Glutamatergic neuron (in vitro differentiated cells): ENCODE measurements around the gene SEC31B. TPM values are rescaled to one million over a fixed set of nuclear protein-coding genes. Genes with fewer than 3 reads are reported as not detected.

Experiments used
- DNase-seq: peaks from one replicate; pipeline ENCODE4 v3.0.0; 2022
- H3K27ac Mint-ChIP-seq: one replicate; pipeline ENCODE4 v1.8.0; 2020; ENCODE audit warnings: mild to moderate bottlenecking, mixed read lengths, inconsistent platforms; ENCODE audit not compliant: unreplicated experiment
- H3K27me3 Mint-ChIP-seq: one replicate; pipeline ENCODE4 v1.8.0; 2020; ENCODE audit warnings: mild to moderate bottlenecking, moderate library complexity, mixed read lengths, inconsistent platforms; ENCODE audit not compliant: unreplicated experiment
- H3K36me3 Mint-ChIP-seq: one replicate; pipeline ENCODE4 v1.8.0; 2020; ENCODE audit warnings: mild to moderate bottlenecking, mixed read lengths, inconsistent platforms; ENCODE audit not compliant: unreplicated experiment
- H3K4me1 Mint-ChIP-seq: one replicate; pipeline ENCODE4 v1.8.0; 2020; ENCODE audit warnings: mild to moderate bottlenecking, low read depth, mixed read lengths, inconsistent platforms; ENCODE audit not compliant: unreplicated experiment
- H3K4me3 Mint-ChIP-seq: one replicate; pipeline ENCODE4 v1.8.0; 2020; ENCODE audit warnings: mild to moderate bottlenecking, mixed read lengths, inconsistent platforms; ENCODE audit not compliant: unreplicated experiment
- H3K9me3 Mint-ChIP-seq: one replicate; pipeline ENCODE4 v1.8.0; 2020; ENCODE audit warnings: mild to moderate bottlenecking, moderate library complexity, mixed read lengths, inconsistent platforms; ENCODE audit not compliant: unreplicated experiment
- total RNA-seq: library from RNA; stranded (reverse); fragmentation: NEBNext Ultra II Directional; extraction: Animal tissue kit (Norgen Biotek cat#: 25700); gene quantifications from one replicate; pipeline ENCODE4 v1.2.1, GENCODE V29; 2021; ENCODE audit not compliant: unreplicated experiment
- TF ChIP-seq, protein P1 (sequence below): fragments of 200-600 bp; sonication (generic); IDR thresholded peaks from one replicate; pipeline ENCODE4 v1.5.0; 2021; ENCODE audit not compliant: partially characterized antibody, unreplicated experiment

SEC31B gene
- total RNA-seq, 1 donor from 2014 or later: 22.3 TPM

DNA sequence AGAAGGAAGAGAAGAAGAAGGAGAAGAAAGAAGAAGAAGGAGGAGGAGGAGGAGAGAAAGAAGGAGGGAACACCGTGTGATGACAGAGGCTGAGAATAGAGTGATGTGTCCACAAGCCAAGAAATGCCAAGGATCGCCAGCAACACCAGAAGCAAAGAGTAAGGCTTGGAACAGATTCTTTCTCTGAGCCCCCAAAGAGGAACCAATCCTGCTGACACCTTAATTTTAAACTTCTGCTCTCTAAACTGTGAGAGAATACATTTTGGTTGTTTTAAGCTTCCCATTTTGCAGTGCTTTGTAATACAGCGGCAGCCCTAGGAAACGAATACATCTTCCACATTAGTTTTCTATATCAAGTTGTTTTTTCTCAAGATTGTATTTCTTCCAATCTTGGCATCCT is 70.7 kb downstream of the SEC31B start:
- Mint-ChIP-seq H3K36me3 (no peaks in the 10 kb centered on the region), H3K4me1 (peaks cover 7% of the 10 kb centered on the region), H3K27me3 (peaks cover 6% of the 10 kb centered on the region), H3K9me3 (peaks cover 6% of the 10 kb centered on the region), H3K4me3 (no peak overlapping the region), H3K27ac (no peak overlapping the region)
- DNase-seq: no peak
- TF ChIP-seq, protein P1, sequence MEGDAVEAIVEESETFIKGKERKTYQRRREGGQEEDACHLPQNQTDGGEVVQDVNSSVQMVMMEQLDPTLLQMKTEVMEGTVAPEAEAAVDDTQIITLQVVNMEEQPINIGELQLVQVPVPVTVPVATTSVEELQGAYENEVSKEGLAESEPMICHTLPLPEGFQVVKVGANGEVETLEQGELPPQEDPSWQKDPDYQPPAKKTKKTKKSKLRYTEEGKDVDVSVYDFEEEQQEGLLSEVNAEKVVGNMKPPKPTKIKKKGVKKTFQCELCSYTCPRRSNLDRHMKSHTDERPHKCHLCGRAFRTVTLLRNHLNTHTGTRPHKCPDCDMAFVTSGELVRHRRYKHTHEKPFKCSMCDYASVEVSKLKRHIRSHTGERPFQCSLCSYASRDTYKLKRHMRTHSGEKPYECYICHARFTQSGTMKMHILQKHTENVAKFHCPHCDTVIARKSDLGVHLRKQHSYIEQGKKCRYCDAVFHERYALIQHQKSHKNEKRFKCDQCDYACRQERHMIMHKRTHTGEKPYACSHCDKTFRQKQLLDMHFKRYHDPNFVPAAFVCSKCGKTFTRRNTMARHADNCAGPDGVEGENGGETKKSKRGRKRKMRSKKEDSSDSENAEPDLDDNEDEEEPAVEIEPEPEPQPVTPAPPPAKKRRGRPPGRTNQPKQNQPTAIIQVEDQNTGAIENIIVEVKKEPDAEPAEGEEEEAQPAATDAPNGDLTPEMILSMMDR: no peak

DNA sequence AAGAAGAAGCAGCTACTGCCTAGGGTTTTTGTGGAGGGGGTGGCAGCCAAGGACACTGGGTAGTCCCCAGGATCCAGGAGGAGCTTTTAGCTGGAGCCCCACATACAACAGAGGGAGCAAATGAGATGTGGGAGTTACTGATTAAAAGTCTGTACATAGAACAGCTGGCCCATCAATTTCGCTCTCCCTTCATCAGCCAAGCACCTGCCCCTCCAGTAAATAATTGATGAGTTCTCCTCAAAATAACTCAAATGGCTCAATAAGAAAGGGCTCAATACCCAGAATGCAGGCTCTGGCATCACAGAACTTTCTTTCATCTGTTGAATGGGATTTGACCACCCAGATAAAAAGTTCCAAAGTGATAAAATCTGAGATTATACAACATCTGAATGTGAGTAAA is 72.0 kb downstream of the SEC31B start:
- TF ChIP-seq, protein P1: no peak
- H3K27me3 Mint-ChIP-seq: peaks cover 6% of the 10 kb centered on the region
- peak overlapping the region; percentile 86 for H3K27ac Mint-ChIP-seq
- H3K4me1 Mint-ChIP-seq: peaks cover 7% of the 10 kb centered on the region
- peak overlapping the region; percentile 72 for H3K4me3 Mint-ChIP-seq
- no peak for DNase-seq
- H3K36me3 Mint-ChIP-seq: no peaks in the 10 kb centered on the region
- peaks cover 6% of the 10 kb centered on the region for H3K9me3 Mint-ChIP-seq

DNA sequence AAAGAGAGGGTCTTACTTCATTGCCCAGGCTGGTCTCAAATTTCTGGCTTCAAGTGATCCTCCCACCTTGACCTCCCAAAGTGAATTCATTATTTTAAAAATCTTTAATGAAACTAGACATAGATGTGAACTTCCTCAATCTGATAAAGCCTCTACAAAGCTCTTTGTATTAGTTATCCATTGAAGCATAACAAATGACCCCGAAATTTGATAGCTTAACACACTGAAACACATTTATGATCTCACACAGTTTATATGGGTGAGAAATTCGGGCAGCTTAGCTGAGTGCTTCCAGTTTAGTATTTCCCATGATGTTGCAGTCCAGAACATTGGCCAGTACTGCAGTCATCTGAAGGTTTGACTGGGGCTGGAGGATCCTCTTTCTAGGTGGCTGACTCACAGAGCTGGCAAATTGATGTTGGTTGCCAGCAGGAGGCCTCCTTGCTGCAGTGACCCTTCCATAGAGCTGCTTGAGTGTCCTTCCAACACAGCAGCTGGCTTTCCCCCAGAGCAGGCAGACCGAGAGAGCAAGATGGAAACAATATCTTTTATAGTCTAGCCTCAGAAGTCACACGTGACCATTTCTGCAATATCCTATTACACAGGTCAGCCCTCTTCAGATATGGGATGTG is 73.4 kb downstream of the SEC31B start:
- TF ChIP-seq, protein P1: no peak
- DNase-seq: no peak
- Mint-ChIP-seq H3K4me1 (peaks cover 7% of the 10 kb centered on the region), H3K9me3 (peaks cover 6% of the 10 kb centered on the region), H3K27me3 (peaks cover 6% of the 10 kb centered on the region), H3K4me3 (no peak overlapping the region), H3K27ac (peak overlapping the region; percentile 24), H3K36me3 (no peaks in the 10 kb centered on the region)

DNA sequence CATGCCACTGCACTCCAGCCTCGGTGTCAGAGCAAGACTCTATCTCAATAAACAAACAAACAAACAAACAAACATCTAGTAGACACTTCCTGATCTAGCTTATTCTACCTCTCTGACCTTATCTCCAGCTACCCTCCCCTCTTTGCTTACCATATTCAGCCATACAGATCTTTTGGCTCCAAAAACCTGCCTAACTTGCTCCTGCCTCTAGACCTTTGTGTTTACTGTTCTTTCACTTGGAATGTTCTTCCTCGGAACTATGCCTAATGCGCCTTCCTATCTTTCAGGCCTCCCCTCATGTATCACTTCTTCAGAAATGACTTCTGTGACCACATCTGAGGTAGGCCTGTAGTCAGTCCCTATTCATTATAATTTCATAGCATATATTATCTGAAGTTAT is 77.1 kb downstream of the SEC31B start:
- no peak for DNase-seq
- no peak overlapping the region for H3K4me3 Mint-ChIP-seq
- H3K4me1 Mint-ChIP-seq: peaks cover 2% of the 10 kb centered on the region
- TF ChIP-seq, protein P1: no peak
- H3K9me3 Mint-ChIP-seq: peaks cover 3% of the 10 kb centered on the region
- H3K27me3 Mint-ChIP-seq: peaks cover 2% of the 10 kb centered on the region
- no peaks in the 10 kb centered on the region for H3K36me3 Mint-ChIP-seq
- H3K27ac Mint-ChIP-seq: no peak overlapping the region

DNA sequence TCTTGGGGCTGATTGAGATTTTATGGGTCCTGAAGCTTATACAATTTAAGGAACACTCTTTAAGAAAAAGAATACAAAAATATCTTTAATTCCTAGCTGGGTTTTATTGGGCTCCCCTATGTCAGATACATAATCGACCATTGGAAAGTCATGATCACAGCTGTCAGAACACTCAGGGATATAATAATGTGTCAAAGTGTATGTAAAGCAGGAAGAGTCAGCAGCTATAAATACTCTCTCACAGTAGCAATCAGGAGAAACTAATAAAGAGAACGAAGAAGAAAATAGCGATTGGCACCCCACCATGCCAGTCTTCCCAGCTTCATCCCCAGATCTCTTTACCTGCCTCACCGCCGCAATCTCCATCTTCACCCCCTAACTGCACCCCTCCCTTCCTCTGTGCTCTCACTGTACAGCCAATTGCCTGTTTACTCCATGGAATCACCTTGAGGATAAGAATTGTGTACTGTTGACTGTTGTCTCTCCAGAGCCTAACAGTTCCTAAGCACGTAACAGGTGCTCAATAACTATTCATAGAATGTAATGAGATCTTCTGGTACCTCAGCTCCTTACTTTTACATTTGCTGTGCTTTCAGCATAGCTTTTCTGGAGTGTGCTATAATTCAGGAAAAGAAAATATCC is 80.9 kb downstream of the SEC31B start:
- TF ChIP-seq, protein P1: no peak
- no peaks in the 10 kb centered on the region for H3K27me3 Mint-ChIP-seq
- no peak for DNase-seq
- no peaks in the 10 kb centered on the region for H3K36me3 Mint-ChIP-seq
- no peaks in the 10 kb centered on the region for H3K4me1 Mint-ChIP-seq
- H3K27ac Mint-ChIP-seq: no peak overlapping the region
- no peak overlapping the region for H3K4me3 Mint-ChIP-seq
- peaks cover 3% of the 10 kb centered on the region for H3K9me3 Mint-ChIP-seq
